GM19351 (cell line): ENCODE measurements around the gene KCTD11.
A peak's percentile ranks its signal among the peaks of the same experiment; 100 is the strongest.

Source experiments
- ATAC-seq: cut with Tn5 transposase; IDR thresholded peaks from one replicate; pipeline ENCODE4 v1.9.1; 2021; ENCODE audit warnings: mild to moderate bottlenecking, moderate library complexity; ENCODE audit not compliant: unreplicated experiment

KCTD11 gene

DNA sequence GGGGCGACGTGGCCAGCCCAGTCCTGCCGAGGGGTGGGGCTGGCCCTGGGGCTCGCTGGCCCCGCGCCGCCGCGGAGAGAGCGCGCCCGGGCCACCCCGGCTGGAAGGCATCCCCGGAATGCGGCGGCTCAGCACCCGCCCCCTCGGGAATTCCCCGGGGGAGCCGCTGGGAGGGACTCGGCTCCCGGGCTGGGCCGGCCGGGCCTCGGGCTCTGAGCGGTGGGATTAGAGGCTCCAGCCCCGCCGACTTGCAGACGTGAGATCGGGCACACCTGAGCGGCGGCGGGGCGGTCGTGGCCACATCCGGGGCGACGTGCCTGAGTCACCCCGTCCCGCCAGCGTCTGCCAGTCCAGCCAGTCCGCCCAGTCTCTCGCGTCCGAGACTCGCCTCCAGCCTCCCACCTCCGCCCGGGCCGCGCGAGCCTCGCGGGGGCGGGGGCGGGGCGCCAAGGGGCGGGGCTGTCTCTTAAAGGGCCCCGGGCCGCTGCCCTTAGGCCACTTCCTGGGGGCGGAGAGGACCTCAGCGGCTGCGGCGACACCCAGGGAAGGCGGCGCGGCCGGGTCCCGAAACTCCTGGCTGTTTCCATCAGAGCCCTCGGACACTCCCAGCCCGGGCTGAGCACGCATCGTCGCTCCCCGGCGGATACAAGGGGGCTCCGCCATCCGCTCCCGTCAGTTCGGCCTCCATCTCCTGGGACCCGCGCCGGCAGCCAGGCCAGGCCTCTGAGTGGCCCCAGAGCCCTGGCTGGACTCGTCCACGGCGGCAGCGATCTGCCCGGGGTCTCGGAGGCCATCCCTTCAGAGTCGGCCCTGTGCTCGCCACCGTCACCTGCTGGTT lies at the start of gene KCTD11:
KCTD11 (plus strand) TSS at position 498 of the 838 bp plus-strand sequence.
- peak; percentile 71 for ATAC-seq

DNA sequence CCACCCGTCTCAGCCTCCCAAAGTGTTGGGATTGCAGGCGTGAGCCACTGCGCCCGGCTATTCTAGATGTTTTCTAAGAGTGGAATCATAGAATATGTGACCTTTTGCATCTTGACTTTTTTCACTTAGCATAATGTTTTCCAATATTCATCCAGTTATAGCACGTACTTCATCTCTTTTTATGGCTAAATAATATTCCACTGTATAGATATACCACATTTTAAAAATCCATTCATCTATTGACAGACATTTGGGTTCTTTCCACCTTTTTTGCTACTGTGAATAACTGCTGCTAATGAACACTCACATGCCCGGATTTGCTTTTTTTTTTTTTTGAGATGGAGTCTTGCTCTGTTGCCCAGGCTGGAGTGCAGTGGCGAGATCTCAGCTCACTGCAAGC lies 47.8 kb upstream of the KCTD11 start:
- no peak for ATAC-seq

DNA sequence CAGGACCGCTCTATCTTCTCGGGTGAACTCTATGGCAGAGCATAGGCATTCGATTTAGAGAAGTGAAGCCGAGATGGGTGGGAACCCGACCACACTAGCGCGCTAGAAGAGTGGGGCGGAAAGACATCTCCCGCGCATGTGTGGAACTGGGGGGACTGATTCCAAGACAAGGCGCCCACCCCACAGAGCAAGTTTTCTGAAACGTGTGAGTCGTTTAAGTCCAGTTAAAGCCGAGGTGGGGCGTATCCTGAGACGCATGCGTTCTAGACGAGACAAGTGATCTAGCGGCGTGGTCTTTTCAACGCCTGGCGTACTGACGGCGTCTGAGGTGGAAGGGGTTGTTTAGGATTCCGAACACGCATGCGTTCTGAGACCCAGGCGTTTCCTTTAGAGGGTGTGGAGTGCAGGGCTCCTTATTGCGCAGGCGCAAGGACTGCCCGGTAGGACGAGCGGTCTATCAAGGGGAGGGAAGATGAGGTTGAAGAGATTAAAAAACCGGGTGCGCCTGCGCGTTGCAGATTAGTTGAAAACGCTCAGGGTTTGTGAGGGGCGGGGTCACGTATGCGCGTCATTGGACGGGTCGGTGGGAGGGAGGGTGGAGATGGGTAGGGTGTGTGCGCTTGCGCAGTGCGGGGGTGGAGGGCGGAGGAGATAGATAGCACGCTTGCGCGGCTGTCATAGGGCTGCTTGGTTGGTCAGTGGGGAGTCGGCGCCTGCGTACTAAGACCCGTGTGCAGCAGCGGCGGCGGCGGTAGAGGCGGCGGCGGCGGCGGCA lies 44.9 kb upstream of the KCTD11 start, which contains the start of gene EIF5A:
EIF5A (plus strand) TSS at position 718 of the 775 bp plus-strand sequence. CDS start 2,008 bp downstream, outside the sequence.
- ATAC-seq = peak; percentile 74

DNA sequence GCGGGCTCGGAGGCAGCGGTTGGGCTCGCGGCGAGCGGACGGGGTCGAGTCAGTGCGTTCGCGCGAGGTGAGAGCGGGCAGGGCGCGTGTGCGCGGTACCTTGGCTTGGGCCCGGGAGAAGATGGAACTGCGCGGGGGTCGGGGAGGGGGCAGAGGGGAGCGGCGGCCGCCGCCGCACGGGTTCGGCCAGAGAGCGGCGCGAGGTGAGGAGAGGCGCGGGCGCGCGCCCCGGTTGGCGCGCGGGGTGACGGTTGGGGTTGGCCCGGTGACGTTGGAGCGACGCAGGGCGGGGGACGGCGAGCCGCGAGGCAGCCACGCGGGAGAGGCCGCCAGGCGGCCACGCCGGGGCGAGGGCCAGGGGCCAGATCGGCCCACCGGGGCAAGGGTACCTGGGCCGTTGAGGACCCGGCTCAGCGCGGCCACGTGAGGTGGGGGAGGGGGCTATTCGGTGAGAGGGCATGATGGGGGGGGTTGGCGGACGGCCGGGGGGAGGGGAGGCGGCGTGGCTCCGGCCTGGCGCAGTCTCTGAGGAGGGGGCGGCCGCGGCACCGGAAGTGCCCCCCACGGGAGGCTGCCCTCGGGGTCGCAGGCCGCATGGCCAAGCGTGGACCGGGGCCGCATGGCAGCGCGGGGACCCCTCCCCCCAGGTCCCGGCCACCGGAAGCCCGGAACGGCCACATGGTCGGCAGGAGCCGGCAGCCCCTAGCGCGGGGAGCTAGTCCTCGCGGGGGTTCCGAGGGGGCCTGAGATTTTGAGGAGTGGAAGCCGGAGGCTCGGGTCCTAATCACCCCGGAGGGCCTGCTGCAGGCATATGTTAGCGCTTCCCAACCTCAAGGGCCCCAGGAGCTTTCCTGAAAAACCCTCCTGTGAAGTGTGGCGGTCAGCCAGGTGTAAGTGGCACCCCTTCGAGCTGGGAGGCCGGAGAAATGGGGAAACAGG lies 44.0 kb upstream of the KCTD11 start:
- ATAC-seq = no peak

- ATAC-seq = no peak
These were observed 43.1 kb upstream of the KCTD11 start for GRCh38 chr17:7308625-7309433.

DNA sequence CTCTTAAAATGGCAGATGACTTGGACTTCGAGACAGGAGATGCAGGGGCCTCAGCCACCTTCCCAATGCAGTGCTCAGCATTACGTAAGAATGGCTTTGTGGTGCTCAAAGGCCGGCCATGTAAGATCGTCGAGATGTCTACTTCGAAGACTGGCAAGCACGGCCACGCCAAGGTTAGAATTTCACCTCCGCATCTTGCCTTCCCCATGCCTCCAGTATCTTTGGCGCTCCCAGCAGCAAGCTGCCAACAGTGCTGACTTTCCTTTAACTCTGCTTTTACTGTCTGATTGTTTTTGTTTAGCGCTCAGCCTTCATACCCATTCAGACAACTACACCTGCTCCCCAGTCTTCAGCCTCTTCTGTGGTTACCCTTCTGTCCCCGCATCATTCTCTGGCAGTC lies 42.3 kb upstream of the KCTD11 start:
- no peak for ATAC-seq

- ATAC-seq = no peak
These were observed 40.8 kb upstream of the KCTD11 start for GRCh38 chr17:7311110-7311705.

DNA sequence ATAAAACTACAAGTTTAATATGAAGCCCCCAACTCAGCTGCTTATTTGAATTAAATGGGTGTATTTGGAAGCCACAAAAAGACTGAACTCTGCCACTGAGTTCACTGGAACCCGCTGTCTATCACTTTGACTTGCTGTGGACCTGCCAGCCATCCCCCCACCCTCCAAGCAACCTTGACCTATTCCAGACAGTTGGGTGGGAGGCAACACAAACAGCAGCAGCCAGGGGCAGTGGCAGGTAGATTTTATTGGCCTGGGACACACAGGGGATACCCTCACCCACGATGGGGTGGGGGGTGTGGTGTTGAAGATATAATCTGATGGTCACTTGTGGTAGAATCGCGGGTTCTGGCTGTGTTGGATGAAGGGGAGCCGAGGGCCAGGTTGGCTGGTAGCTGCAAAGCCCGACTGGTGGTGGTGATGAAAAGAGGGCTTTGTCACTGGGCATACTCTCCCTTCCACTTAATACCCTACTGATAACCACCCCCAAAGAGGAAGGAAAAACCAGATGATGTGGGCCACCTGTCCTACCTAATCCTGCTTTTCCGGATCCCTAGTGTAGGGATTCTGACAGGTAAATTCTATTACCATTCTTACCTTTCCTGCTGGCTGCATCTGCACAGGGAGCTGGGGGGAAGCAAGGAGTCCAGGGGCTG lies 39.4 kb upstream of the KCTD11 start:
- ATAC-seq = no peak

GRCh38 chr17:7313088-7313889 lies 38.7 kb upstream of the KCTD11 start:
- no peak for ATAC-seq

GRCh38 chr17:7313890-7314718 lies 37.9 kb upstream of the KCTD11 start:
- ATAC-seq = no peak

GRCh38 chr17:7314719-7315569 lies 37.0 kb upstream of the KCTD11 start, which contains the start of gene GPS2:
TSS of gene GPS2 (minus strand) at chr17:7315360. CDS start at chr17:7315052, 308 bp downstream.
- ATAC-seq = peak; percentile 78

GRCh38 chr17:7315570-7316235 lies 36.3 kb upstream of the KCTD11 start:
- peak; percentile 14 for ATAC-seq

GRCh38 chr17:7317161-7317803 lies 34.7 kb upstream of the KCTD11 start:
- no peak for ATAC-seq

- ATAC-seq = no peak
These were observed 33.7 kb upstream of the KCTD11 start for GRCh38 chr17:7318121-7318860.

DNA sequence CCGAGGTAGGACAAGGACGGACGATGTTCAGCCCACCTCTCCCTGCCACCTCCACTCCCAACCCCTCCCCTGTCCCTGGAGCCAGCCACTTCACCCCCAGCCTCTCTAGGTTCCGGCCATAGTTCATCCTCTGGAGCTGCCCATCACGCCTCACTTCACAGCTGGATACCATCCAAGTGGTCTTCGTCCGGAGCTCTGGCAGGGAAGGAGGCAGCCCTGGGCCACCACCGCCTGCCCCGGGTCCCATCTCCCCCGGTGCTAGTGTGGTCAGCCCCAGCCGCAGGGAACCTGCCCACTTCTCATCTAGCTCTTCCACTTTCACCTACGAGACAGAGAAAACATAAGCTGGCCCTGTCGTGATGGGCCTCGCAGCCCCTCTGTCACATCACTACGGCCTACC lies 30.5 kb upstream of the KCTD11 start:
- no peak for ATAC-seq
